Activated CD4-positive, CD25-positive, alpha-beta regulatory T cell treated with anti-CD3 and anti-CD28 coated beads, Interleukin-2, amount 50 U/mL, for 16 hours (primary cell): Measurements from ENCODE around the gene MAPK8.

ENCODE experiments used
- DNase-seq: peaks from one replicate; pipeline ENCODE4 v3.0.0-alpha.2; 2020; ENCODE audit warnings: low read depth, low spot score

Gene MAPK8

GRCh38 chr10:48292616-48293015 is 13.9 kb upstream of the MAPK8 start:
- no peak for DNase-seq

GRCh38 chr10:48294431-48294830 is 12.0 kb upstream of the MAPK8 start:
- no peak for DNase-seq

- DNase-seq: no peak
These were observed 9.8 kb upstream of the MAPK8 start for GRCh38 chr10:48296576-48297098.

GRCh38 chr10:48299066-48299465 is 7.4 kb upstream of the MAPK8 start:
- DNase-seq: no peak

GRCh38 chr10:48299692-48300091 is 6.8 kb upstream of the MAPK8 start:
- no peak for DNase-seq

- DNase-seq: no peak
These were observed 5.9 kb upstream of the MAPK8 start for GRCh38 chr10:48300556-48300955.

GRCh38 chr10:48302515-48303476 is 3.7 kb upstream of the MAPK8 start:
- DNase-seq: no peak

- no peak for DNase-seq
These were observed 592 bp upstream of the MAPK8 start for GRCh38 chr10:48305905-48306264.

GRCh38 chr10:48306870-48307710 is 613 bp downstream of the MAPK8 start:
- DNase-seq: peak; percentile 37

- DNase-seq: no peak
These were observed 1.2 kb downstream of the MAPK8 start for GRCh38 chr10:48307711-48308018.

GRCh38 chr10:48309711-48310226 is 3.3 kb downstream of the MAPK8 start:
- no peak for DNase-seq

- no peak for DNase-seq
These were observed 7.6 kb downstream of the MAPK8 start for GRCh38 chr10:48314107-48314506.

GRCh38 chr10:48316236-48316635 is 9.8 kb downstream of the MAPK8 start:
- DNase-seq: no peak

GRCh38 chr10:48317321-48317990 is 11.0 kb downstream of the MAPK8 start:
- DNase-seq: no peak

- DNase-seq: no peak
These were observed 15.5 kb downstream of the MAPK8 start for GRCh38 chr10:48322017-48322416.

- no peak for DNase-seq
These were observed 18.1 kb downstream of the MAPK8 start for GRCh38 chr10:48324580-48324979.

- no peak for DNase-seq
These were observed 23.8 kb downstream of the MAPK8 start for GRCh38 chr10:48330269-48330668.

GRCh38 chr10:48331436-48331835 is 25.0 kb downstream of the MAPK8 start:
- DNase-seq: no peak

- no peak for DNase-seq
These were observed 25.8 kb downstream of the MAPK8 start for GRCh38 chr10:48332166-48332870.

- no peak for DNase-seq
These were observed 26.4 kb downstream of the MAPK8 start for GRCh38 chr10:48332871-48333216.

GRCh38 chr10:48333856-48334255 is 27.4 kb downstream of the MAPK8 start:
- no peak for DNase-seq
